Measurements from ENCODE around the gene COTL1.

Gene COTL1

GRCh38 chr16:84618581-84619460, 943 bp upstream of the COTL1 start:
- no peak for TF ChIP-seq CTCF (conservative IDR thresholded peaks at IDR 0.05)
- H3K27ac ChIP-seq: no peak overlapping the region; the same call in 1 of the 2 replicates

GRCh38 chr16:84617041-84617790, 662 bp downstream of the COTL1 start:
- TF ChIP-seq CTCF (conservative IDR thresholded peaks at IDR 0.05): no peak
- H3K27ac ChIP-seq: peak overlapping the region; percentile 57

- peak overlapping the region; percentile 57 for H3K27ac ChIP-seq
- no peak for TF ChIP-seq CTCF (conservative IDR thresholded peaks at IDR 0.05)
Observed at GRCh38 chr16:84616515-84616914, 1.4 kb downstream of the COTL1 start.

- H3K27ac ChIP-seq: no peak overlapping the region
- no peak for TF ChIP-seq CTCF (conservative IDR thresholded peaks at IDR 0.05)
Observed at GRCh38 chr16:84614968-84615813, 2.7 kb downstream of the COTL1 start.

- no peak for TF ChIP-seq CTCF (conservative IDR thresholded peaks at IDR 0.05)
- no peak overlapping the region for H3K27ac ChIP-seq
Observed at GRCh38 chr16:84614623-84614967, 3.3 kb downstream of the COTL1 start.

GRCh38 chr16:84614073-84614459, 3.8 kb downstream of the COTL1 start:
- TF ChIP-seq CTCF (conservative IDR thresholded peaks at IDR 0.05): no peak
- no peak overlapping the region for H3K27ac ChIP-seq

All from VCaP (cell line).